Amniotic stem cell (primary cell): ENCODE measurements around the gene TNFRSF1A.

Experiments
- DNase-seq: peaks from one replicate; lab custom pipeline; 2025; lab: John Stamatoyannopoulos, UW

The TNFRSF1A gene

DNA sequence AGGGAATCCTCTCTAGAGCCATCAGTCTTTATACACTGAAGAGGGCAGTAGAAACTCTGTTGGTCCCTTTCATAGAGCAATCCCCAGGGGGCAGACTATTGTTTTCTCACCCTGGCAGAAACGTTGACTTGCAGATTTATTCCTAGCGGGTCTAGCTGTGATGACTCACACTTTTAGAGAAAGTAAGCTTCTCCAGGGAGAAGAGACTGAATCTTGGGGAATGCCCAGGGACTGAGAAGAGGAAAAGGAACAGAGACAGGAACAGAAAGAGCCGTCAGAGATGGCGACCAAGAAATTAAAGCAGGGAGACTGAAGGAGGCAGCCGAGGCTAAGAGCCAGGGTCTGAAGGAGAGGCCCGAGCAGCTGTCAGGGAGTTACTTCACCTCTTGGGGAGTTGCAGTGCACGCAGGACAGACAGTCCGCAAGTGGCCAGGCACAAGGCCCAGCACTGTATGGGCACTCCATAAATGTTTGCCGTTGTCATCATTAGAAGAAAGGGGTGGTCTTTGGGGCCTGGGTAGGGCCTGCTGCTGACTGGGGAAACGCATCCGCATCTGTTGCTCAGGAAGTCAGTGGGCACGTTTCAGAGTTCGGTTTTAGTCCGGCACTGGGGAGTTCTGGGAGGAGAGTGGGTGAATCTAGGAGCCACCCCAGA lies 18.4 kb downstream of the TNFRSF1A start:
- DNase-seq: peak; percentile 90

DNA sequence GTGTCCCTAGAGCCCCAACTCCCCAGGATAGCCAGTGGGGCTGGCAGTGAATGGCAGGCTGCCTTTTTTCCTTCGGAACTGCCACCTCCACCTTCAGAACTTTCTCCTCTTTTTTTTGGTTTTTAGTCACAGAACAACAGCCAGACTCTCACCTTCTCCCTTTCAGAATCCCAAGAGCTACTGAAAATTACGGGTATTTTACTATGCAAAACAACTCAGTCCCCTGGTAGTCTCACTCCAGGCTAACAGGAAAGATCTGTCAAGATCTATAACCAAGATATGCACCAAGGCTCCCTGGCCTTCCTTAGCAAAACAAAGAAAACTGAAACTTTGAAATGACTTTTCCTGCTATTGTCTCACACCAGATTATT lies 18.9 kb downstream of the TNFRSF1A start:
- DNase-seq: no peak

DNA sequence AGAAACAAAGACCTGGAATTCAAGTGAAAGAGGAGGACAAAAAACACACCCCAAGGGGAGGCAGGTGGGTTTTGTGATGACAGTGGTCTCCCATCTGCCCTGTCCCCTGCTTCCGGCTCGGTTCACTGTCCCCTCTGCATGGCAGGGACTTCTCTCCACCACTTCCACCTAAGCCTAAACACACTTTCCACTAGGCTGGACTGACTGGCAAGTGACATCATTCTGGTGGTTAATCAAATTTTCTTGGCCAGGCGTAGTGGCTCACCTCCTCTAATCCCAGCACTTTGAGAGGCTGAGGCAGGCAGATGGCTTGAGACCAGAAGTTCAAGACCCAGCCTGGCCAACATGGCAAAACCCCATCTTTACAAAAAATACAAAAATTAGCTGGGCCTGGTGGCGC lies 19.5 kb downstream of the TNFRSF1A start:
- no peak for DNase-seq

DNA sequence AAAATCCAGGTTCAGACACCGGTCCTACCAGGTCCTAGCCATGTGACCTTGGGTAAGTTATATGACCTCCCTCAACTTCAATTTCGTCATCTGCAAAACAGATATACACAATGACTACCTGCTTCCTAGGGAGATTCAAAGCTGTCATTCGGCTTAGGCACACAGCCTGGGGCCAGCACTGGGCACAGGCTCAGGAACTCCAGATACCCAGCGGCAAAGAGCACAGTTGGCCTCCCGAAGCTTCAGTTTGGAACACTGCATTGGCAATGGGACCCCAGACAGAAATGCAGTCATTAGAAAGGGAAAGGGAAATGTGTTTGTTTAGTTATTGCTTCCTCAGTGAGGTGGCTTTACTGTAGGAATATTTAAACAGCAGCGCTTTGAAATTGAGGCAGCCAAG lies 20.0 kb downstream of the TNFRSF1A start:
- DNase-seq: no peak

DNA sequence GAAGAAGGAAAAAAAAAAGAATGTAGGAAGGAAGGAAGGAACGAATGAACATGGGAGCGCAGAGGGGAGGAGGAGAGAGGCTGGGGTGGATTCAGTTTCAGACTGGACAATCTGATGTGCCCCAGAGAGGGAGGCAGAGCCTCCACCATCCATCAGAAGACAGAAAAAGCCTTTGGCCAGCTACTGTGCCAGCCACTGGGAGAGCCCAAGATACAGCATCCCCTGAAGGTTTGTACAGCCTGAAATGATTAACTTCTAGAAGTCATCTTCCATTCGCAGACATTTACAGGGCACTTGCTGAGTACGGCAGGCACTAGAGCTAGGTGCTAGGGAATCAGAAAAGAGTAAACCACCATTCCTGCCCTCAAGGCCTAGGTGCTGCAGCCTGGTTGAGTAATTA lies 22.4 kb downstream of the TNFRSF1A start:
- no peak for DNase-seq

DNA sequence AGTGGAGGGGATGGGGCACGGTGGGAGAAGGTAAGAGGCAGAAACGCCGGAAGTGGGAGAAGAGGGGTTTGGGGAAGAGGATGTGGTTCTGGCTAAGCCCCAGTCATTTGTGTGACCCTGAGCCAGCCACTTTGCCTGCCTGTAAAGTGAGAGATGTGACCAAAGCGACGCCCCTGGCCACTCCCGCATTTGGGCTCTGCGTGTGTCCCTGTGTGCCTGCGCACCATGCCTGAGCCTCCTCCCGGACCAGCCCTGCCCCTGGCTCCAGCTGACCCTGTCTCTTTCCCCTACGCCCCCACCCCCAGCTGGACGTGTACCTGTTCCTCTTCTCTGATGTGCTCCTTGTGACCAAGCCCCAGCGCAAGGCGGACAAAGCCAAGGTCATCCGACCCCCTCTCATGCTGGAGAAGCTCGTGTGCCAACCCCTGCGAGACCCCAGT lies 23.4 kb downstream of the TNFRSF1A start:
- DNase-seq: no peak

DNA sequence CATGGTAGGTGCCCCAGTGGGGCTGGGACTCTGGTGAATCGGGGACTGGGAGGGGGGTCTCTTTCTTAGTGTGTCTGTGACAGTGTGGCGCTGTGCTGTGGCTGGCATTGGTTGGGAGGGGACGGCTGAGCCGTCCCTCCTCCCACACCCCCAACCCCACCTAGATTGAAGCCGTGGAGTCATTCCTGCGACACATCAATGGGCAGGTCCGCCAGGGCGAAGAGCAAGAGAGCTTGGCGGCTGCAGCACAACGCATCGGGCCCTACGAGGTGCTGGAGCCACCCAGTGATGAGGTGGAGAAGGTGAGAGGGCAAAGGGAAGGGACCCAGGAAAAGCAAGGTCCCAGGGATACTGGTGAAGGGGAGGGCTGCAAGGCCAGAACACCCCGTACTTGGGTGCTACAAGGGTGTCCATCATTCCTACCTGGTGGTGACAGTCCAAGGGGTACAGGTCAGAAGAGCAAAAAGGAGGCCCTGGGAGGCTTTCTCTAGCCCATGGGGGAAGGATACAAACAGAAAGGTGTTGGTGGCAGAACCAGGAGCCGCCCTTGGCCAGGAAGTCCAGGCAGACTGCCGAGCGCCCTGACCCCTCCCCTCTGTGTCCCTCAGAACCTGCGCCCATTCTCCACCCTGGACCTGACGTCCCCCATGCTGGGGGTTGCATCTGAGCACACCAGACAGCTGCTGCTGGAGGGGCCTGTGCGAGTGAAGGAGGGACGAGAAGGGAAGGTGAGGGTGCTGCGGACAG lies 24.0 kb downstream of the TNFRSF1A start:
- DNase-seq: no peak

DNA sequence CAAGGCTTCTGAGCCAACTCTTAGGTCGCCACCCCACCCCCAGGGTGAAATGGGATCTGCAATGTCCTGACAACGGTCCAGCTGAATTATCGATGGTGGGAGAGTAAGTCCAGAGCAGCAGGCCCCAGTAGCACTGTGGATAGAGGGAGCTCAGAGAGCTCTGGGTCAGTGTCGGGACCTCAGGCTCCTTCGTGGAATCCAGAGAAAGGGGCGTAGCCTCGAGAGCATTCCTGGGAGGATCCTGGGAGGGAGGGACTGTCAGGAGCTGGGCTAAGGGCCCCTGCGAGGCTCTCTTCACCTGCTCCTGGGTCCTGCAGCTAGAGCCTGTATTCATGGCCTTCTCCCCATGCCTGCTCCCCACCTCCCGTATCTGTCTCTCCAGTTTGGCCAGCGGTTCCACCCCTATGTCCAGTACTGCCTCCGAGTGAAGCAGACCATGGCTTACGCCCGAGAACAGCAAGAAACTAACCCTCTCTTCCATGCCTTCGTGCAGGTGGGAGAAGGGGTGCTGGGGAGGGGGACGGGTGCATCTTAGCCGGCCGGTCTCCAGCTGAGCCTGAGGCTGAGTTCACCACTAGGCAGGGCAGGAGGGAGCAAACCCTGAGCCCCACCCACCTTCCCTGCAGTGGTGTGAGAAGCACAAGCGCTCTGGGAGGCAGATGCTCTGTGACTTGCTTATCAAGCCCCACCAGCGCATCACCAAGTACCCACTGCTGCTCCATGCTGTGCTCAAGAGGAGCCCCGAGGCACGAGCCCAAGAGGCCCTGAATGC lies 24.8 kb downstream of the TNFRSF1A start:
- DNase-seq: no peak

DNA sequence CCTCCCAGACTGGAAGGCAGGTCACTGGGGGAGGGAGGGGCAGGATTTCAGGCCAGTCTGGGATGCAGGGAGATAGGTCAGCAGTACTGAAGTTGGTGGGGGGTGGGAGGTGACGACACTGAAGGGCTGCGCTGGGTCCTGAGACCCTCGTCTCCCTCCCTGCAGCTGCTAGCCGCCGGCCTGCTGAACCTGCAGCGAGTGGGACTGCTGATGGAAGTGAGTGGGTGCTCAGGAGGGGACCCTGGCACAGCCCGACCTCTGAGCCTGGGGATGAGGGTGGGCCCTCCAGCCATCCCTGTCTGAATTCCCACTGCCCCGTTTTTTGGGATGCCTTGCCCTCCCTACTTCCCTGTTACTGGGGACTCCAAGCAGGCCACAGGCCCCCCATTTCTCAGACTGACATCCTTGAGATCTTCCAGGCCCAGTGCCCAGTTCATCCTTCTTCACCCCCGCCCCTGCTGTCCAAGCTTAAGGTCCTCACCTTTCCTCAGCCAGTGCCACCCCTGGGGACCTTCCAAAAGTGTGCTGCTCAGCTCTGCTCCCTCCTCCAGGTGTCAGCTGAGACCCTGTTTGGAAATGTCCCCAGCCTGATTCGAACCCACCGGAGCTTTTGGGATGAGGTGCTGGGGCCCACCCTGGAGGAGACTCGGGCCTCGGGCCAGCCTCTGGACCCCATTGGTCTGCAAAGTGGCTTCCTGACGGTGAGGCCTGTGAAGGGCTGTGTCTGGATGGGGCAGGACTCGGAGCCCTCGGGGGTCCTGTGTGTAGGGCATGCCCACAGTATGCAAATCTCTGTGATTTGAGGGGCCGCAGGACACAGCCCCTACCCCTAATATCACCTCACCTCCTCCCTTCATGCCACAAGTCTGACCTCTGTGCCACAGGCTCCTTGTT lies 25.9 kb downstream of the TNFRSF1A start:
- DNase-seq: no peak

DNA sequence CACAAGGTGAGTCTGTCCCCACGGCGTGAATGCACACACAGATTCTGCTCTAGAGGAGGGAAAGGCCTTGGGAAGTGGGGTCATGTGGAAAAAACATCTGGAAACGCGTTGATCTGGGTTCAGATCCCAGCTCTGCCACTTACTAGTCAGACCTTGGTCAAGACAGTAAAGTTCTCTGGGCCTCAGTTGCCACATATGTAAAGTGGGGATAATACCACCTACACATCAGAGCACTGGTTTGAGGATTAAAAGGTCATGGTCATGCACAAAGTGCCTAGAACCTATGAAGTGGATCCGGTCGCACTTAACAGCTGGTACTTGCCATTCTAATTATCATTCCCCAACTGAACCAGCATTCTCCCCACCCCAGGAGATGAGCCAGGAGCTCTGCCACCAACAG lies 26.7 kb downstream of the TNFRSF1A start:
- DNase-seq: no peak

DNA sequence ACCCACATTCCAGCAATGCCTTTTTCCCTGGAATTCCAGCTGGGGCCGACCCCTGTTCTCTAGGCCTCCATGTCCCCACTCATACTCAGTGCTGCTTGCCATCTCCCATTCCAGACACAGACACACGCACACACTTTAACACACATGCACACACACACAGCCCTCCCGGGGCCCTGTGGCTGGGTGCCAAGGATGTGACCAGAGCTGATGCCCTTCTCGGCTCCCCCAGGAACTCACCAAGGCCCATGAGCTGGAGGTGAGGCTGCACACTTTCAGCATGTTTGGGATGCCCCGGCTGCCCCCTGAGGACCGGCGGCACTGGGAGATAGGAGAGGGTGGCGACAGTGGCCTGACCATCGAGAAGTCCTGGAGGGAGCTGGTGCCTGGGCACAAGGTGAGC lies 27.1 kb downstream of the TNFRSF1A start:
- no peak for DNase-seq

DNA sequence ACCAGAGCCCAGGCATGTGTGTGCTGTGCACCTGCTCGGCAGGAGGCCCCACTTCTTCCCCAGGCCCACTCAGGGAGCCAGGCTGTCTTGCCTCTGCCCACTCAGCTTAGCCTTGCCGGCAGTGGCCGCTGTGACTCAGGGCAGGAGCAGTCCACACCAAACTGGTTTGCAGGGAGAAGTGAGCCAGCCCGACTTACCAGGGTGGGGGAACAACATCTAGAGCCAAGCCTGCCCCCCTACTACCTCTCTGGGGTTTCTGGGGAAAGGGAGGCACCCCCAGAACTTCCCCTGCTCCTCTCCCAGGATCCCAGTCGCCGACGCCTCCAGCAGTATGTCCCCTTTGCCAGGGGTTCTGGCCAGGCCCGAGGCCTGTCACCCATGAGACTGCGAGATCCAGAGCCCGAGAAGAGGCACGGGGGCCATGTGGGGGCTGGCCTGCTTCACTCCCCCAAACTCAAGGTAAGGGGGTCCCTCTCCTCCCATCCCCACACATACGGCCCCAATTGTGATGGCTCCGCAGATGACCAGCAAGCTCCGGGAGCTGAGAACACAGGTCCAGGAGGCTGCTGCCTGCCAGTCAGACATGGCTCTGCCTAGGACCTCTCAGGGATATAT lies 28.4 kb downstream of the TNFRSF1A start:
- DNase-seq: no peak

DNA sequence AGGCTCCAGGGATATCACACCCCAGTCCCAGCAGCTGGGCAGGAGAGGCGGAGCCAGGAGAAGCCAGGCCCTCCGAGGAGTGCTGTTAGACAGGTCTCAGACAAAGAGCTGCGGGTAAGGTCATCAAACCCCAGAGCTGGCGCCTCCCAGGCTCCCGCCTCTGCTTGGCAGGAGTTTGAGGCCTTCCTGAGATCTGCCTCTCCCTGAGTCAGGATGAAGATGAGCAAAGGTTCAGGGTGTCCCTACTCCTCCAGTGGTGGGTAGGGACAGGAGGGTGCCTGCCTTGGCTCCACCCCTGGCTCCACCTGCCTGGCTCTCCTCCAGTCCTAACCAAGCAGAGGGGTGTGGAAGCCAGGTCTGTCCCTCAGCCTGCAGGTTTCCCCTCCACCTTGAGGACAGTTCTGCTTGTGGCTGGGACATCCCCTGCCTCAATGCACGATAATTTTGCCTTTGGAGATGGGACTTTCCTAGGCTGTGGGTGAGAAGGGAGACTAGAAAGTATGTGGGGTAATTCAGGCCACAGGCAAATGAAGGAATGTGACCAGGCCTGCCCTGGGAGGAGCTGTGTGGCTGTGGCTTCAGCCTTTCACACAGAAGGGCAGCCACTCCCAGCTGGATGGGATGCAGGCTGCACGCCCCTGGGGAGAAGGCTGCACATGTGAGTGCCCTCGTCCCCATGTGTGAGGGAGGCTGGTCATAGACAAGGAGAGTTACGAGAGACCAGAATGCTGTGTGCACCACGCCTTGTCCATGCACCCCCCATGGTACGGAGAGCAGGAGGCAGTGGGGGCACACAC lies 29.1 kb downstream of the TNFRSF1A start:
- DNase-seq: no peak

DNA sequence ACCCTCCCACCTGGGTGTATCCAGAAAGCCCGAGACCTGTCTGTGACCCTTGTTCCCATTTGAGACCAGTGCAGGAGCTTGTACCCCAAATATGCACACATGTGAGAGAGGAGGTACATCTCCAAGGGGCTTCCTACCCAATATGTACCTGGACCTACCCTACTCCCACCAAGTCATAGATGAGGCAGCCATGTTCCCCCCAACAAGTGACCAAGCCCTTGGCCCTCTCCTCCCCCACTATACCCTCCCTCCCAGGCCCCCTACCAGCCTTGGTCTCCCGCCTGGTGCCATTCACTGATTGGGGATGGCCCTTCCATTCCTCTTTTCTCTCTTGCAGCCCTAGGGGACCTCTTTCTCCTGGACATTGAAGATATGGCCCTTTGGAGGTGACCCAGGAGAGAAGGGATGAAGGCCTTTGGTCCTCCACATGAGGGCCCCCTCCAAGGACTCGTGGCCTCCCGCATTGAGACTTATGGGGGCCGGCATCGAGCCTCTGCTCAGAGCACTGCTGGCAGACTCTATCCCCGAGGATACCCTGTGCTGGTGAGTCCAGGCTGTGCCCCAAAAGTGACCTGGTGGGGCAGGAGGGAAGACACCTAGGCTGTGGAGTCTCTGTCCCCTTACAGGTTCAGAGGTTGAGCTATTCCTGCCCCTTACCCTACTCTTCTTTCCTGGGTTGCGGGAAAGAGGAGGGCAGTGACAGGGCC lies 29.9 kb downstream of the TNFRSF1A start:
- no peak for DNase-seq

DNA sequence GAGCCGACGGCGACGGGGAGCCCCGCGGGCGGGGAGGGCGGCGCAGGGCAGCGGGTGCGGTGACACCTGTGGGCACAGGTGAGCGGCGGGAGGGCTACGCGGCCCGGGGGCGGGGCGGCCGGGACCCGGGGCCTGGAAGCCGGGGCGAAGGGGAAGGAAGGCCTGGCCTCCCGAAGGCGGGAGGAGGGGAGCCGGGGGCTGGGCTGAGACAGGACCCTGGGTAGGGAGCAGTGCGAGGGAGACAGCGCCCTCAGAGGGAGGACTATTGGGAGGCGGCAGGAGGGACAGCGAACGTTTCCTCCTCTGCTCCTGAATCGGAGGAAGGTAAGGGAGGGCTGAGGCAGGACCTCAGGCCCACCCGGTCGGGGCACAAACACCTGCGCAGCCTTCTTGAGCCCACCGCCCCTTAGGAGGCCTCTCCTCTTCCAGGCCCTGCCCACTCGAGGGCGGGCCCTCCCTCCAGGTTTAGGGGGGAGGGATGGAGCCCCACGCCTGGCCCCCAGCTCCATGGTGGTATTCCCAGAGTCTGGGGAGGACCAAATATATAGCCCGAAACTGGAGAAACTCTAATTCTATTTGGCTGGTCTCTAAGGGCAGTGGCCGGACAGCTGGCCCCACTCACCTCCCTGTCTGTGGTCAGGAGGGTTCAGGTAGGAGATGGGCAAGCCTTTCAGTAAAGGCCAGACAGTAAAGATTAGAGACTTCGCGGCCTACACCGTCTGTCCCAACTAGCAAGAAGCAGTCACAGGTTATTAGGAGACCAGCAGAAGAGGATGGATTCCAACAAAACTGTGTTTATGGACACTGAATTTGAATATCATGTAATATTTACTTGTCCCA lies 30.9 kb downstream of the TNFRSF1A start:
- DNase-seq: no peak

DNA sequence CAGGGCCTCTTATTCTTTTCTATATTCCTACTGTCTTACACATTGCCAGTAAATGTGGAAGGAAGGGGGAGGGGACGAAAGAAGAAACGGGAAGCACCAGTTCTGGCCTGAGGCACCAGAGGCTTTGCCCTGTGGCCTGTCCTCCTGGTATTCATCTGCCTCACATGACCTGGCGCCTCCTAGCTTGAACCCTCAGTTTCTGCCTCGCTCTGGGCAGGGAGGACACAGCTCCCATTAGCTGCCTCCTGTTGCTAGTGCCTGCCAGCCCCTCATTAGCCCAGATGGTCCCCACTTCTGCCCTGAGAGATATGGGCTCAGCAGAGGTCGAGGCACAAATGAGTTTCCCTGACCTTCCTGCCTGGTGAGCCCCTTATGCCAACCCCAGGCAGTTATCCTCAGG lies 34.3 kb downstream of the TNFRSF1A start:
- DNase-seq: no peak

DNA sequence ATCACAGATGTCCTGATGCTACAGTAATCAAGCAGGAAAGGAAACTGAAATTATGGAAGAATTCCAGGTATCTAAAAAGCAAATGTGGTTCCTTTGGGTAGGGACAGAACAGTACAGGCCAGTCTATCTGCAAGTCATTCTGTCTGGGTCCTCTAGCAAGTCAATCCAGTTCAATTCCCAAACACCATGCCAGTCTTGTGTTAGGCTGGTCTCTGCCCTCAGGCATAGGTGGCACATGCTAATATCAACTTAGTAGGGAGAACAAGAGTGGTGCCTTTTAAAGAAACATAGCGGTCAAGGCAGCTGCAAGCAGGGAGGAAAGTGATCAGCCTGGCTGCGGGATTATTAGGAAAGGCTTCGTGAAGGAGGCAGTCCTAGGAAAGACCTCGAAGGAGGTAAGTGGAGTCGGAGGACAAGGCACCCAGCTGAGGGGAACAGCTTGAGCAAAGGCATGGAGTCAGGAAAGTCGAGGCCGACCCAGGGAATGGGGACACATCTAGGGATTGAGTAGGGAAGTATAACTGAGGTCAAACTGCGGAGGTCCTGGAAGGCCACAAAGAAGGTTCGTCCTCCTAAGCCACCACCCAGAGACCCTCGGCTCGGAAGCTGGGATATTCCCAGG lies 35.2 kb downstream of the TNFRSF1A start:
- no peak for DNase-seq

DNA sequence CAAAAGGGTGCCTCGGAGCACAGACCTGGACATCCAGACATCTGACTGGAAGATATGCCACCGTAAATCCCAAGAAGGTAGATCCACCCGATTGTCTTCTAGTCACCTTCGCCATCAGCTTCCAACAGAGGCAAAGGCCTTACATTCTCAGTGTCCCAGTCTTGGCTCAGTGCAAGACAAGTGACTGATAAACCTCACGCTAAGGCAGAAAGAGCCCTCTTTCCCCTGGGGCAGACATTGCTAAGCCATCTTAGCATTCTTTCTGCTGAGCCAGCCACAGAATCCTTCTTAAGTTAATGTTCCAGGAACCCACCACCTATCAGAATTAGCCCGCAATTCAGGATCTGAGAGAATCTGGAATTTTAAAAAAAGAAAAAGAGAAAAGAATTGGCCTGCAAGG lies 35.7 kb downstream of the TNFRSF1A start:
- DNase-seq: no peak

DNA sequence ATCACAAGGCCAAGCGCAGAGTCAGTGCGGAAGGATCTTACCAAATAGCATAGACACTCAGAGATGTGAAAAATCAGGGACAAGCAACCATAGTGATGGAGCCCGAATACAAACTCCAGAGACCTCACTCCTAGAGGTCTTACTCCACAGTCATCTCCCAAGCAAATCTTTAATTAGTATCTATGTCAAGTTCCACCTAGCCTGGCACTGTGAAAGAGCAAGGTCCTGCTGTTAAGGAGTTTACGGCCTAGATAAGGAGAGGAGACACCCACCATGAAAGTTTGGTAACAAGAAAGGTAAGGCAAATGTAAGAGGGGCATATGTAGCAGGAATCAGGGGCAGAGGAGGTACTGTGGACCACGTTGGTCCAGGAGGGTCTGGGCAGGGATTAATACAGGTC lies 38.8 kb downstream of the TNFRSF1A start:
- no peak for DNase-seq
